ENCODE data around the gene ACTL6B. TPM values are rescaled to one million over a fixed set of nuclear protein-coding genes. Genes with fewer than 3 reads are reported as not detected.
A peak's percentile ranks its signal among the peaks of the same experiment; 100 is the strongest.

ACTL6B gene
- total and polyA plus RNA-seq, 9 of the 15 experiments (the other 6 are each of a cell fraction or from before 2014, with no cell fraction given), result not detected

GRCh38 chr7:100603726-100604027 is 52.6 kb downstream of the ACTL6B start (continued):
- TF ChIP-seq CUX1 (CRISPR knock-in tag; IDR thresholded peaks at IDR 0.05), result no peak
- TF ChIP-seq CBFB (CRISPR knock-in tag; IDR thresholded peaks at IDR 0.05), result no peak
- TF ChIP-seq ZNF143 (CRISPR knock-in tag; IDR thresholded peaks at IDR 0.05), result no peak
- peak; percentile 54; the same call in 1 of the 2 replicates for TF ChIP-seq HDGF (IDR thresholded peaks at IDR 0.05)
- TF ChIP-seq EZH2 (IDR thresholded peaks at IDR 0.05; ENCODE audit: borderline replicate concordance, low read depth, low read length), result no peak
- no peak for TF ChIP-seq FOXJ2 (tag; IDR thresholded peaks at IDR 0.05)
- 0 out of 2 replicates have a peak, but pooled peaks have one; percentile 31 for TF ChIP-seq CAMTA2 (CRISPR knock-in tag; conservative IDR thresholded peaks at IDR 0.05)
- TF ChIP-seq SLC30A9 (CRISPR knock-in tag; IDR thresholded peaks at IDR 0.05), result no peak
- no peak for TF ChIP-seq ZNF224 (CRISPR knock-in tag; IDR thresholded peaks at IDR 0.05)
- TF ChIP-seq TEAD1 (CRISPR knock-in tag; IDR thresholded peaks at IDR 0.05), result 0 out of 4 replicates have a peak, but pooled peaks of 1 of the 2 experiments have one; percentile 31
- TF ChIP-seq NFE2 (IDR thresholded peaks at IDR 0.05; ENCODE audit: low read depth), result no peak
- TF ChIP-seq SMARCA4 (IDR thresholded peaks at IDR 0.05), result no peak
- peak in 1 of 3 experiments; percentile 2 for TF ChIP-seq YY1 (IDR thresholded peaks at IDR 0.05; ENCODE audit: borderline replicate concordance in 1 of 3, control insufficient read depth in 1 of 3, extremely low read depth in 1 of 3, insufficient read depth in 3 of 3, insufficient read length in 1 of 3, insufficient replicate concordance in 2 of 3, low read depth in 1 of 3, low read length in 2 of 3)
- no peak for TF ChIP-seq TRIM28 (IDR thresholded peaks at IDR 0.05)
- TF ChIP-seq YBX1 (IDR thresholded peaks at IDR 0.05), result no peak
- TF ChIP-seq CBFA2T2 (conservative IDR thresholded peaks at IDR 0.05), result no peak
- TF ChIP-seq PML (IDR thresholded peaks at IDR 0.05; ENCODE audit: low read length), result no peak
- TF ChIP-seq ZBTB17 (CRISPR knock-in tag; IDR thresholded peaks at IDR 0.05), result no peak; the same call in 1 of the 2 replicates
- TF ChIP-seq ZNF217 (CRISPR knock-in tag; IDR thresholded peaks at IDR 0.05), result no peak
- no peak for TF ChIP-seq ZNF263 (CRISPR knock-in tag; IDR thresholded peaks at IDR 0.05; ENCODE audit: borderline replicate concordance)
- TF ChIP-seq ELF2 (CRISPR knock-in tag; IDR thresholded peaks at IDR 0.05), result peak; percentile 18; the same call in 1 of the 2 replicates
- no peak for TF ChIP-seq ZNF696 (CRISPR knock-in tag; conservative IDR thresholded peaks at IDR 0.05)
- TF ChIP-seq IRF2 (CRISPR knock-in tag; IDR thresholded peaks at IDR 0.05), result no peak
- no peak for TF ChIP-seq ZNF3 (CRISPR knock-in tag; IDR thresholded peaks at IDR 0.05)
- TF ChIP-seq ILF3 (IDR thresholded peaks at IDR 0.05; ENCODE audit: borderline replicate concordance), result no peak
- no peak for TF ChIP-seq NKRF (IDR thresholded peaks at IDR 0.05; ENCODE audit: borderline replicate concordance)

All from K562 (cell line).